ENCODE data around the gene LCN9.

The LCN9 gene

DNA sequence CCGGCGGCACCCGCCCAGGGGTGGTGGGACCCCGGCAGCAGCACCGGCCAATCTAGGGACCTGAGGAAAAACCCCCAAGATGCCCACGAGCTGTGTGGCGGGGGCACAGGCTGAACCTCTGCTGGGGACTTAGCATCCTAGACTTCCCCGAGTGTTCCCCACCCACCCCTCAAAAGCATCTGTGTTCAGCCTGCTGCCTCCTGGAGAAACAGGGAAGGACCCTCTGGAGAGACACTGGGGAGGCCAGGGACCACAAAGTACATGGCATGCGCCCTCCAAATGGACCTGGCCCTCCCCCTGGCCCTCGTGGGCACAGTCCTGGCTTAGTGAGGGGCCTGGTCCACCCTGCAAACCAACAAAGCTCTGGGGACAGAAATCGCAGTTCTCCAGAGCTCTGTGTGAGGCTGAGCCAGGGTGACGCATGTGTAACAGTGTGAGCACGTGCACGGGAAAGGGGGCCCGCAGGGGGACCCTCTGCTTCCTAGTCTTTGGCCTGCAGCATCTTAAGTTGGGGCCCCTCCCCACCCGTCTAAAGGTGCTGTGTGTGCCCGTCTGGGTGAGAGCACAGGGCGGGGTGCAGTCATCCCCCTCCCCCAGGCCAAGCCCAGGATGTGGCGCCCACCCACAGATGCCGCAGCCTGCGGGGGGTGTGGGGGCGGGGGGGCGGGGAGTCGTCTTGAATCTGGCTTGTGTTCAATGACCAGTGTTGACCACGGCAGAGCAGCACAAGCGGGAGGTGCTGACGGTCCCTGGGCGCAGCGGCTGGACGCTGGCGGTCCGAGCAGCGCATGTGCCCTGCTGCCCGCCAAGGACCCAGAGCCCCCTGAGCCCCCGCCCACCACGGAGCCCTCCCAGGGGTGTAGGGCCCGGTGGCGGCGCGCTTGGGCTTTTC, 38.2 kb downstream of the LCN9 start:
- peak in 1 of 2 experiments; percentile 32 for DNase-seq

- peak; percentile 31 to 62 for DNase-seq
These were observed 39.0 kb downstream of the LCN9 start, which contains the start of gene KCNT1 for GRCh38 chr9:135701959-135702721. Gene KCNT1 (plus strand): TSS chr9:135702185. CDS start chr9:135702259, 74 bp downstream.

- DNase-seq, result no peak
These were observed 40.6 kb downstream of the LCN9 start for GRCh38 chr9:135703726-135704125.

DNA sequence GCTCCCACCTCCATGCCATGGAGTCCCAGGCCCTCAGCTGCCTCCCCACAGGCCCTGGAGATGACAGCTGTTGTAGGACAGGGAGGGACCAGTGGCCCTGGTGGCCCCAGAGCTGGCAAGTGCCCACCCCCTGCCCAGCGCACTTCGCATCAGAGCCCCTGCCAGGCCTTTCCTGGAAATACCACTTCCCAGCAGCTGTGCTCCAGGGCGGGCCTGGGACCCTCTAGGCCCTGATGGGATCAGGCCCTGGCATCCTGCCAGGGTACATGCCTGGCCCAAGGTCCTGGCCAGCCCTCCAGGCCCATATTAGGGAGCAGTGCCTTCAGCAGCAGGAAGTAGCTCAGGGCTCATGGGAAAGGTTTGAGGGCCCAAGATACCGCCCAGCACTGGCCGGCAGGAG, 41.4 kb downstream of the LCN9 start:
- no peak for DNase-seq

- DNase-seq, result no peak
These were observed 42.3 kb downstream of the LCN9 start for GRCh38 chr9:135705376-135705775.

DNA sequence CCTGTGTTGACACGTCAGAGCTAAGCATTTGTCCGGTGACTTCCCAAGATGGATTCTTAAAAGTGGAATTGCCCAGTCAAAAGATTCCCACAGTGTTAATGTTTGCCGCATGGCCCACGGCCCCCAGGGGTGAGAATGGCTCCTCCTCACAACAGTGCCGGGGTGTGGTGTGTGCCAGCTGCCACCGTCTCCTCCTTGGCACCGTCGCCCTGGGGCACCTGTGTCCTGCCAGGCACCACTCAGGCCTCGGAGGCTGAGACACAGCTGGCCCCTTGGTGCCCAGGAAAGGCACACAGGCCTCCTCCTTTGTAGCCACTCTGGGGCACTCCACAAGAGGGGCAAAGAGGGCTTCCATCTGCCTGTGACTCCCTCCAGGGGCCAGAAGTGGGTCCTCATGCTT, 43.2 kb downstream of the LCN9 start:
- DNase-seq, result no peak

DNA sequence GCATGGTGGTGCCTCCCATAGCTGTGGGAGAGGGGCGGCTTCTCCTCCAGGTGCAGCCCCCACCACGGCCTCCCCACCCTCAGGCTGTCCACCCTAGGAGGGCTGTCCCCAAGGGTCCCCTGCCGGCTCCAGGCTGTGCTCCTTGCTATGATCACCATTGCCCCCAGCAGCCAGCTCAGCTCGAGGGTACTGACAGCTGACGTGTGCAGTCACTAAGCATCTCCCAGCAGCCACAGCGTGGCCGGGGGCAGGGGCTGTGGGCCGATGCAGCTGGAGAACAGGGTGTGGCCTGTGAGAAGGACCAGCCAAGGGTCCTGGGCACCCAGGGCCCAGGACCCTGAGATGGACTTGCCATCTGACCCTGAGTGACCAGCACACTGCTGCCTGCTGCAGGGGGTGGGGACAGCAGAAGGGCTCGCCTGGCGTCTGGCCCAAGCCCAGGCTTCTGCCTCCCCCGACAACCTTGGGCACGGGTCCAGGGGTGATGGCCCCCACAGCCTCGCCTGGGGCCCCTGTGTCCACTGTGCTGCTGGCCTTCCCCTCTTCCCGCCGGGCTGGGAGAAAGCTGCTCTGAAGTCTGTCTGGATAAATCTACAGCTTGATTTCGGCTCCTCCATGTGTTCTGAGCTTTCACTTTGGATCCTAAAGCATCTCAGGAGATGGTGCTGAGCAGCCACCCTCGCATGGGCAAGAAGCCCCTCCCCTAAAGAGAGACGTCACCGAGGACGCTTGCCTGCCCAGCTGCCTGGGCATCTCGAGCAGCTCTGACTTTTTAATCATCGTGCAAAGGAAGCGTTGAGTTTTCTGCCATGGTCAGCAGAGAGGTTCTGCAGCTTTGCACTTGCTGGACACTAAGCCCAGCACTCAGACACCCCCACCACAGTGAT, 44.4 kb downstream of the LCN9 start:
- DNase-seq, result no peak

GRCh38 chr9:135708164-135708563, 45.1 kb downstream of the LCN9 start:
- DNase-seq, result no peak

DNA sequence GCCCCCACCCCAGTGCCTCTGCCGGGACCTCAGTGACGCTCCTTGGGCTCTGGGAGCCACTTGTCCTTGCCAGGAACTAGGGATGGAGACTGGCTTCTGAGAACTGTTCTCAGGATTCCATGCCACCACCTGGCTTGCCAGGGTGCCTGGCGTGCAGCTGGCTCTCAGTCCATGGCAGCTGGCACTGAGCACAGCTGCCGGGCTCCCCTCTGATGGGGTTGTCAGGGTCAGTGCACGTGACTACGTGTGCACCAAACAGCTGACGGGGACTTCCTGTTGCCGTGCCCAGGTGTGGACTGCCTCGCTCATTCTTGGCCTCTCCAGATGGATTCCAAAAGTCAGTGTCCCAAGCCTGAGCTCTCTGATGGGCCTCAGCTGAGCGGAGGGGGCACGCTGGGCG, 48.3 kb downstream of the LCN9 start:
- no peak for DNase-seq

DNA sequence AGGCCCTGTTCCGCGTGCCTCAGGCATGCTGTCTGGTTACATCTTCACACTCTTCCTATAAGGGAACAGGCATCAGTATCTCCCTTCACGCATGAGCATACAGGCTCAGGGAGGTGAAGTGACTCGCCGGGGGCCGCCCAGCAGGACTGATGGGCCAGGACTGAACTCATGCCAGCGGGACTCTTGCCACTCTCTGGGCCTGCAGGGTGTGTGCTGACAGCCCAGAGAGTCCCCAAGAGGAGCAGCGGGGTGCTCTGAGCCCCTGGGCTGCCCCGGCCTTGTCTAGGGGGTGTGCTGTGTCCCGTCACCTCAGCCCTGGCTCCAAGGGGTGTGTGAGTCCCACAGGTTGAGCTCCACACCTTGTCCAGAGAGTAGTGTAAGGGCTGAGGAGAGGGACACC, 48.8 kb downstream of the LCN9 start:
- no peak for DNase-seq

DNA sequence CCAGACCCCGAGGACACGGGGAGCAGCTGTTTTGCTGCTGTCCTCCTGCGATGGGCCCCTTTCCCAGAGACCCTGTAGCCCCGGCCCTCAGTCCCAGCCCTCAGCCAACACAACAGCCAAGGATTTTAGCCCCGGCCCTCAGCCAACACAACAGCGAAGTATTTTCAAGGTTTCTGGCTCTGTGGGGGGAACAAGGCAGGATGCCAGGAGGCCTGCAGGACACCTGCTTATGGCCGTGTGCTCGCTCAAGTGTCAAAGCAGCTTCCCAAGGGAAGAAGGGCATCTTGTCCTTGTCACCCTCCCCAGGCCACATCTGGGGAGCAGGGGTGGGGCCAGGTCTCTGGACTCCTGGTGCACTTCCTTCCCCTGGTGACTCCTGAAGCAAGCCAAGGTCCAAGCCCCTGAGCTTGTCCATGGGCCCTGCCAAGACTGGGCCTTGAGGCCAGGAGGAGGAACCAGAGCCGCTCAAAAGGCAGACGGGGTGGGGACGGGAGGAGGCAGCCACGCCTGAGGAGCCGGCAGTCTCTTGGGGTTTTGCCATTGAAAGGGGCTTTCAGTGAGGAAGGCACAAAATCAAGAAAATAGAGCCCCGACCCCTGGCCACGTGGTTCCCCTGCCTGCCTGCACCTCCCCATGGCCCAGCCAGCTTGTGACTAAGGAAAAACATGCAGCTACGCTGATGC, 49.6 kb downstream of the LCN9 start:
- no peak for DNase-seq

DNA sequence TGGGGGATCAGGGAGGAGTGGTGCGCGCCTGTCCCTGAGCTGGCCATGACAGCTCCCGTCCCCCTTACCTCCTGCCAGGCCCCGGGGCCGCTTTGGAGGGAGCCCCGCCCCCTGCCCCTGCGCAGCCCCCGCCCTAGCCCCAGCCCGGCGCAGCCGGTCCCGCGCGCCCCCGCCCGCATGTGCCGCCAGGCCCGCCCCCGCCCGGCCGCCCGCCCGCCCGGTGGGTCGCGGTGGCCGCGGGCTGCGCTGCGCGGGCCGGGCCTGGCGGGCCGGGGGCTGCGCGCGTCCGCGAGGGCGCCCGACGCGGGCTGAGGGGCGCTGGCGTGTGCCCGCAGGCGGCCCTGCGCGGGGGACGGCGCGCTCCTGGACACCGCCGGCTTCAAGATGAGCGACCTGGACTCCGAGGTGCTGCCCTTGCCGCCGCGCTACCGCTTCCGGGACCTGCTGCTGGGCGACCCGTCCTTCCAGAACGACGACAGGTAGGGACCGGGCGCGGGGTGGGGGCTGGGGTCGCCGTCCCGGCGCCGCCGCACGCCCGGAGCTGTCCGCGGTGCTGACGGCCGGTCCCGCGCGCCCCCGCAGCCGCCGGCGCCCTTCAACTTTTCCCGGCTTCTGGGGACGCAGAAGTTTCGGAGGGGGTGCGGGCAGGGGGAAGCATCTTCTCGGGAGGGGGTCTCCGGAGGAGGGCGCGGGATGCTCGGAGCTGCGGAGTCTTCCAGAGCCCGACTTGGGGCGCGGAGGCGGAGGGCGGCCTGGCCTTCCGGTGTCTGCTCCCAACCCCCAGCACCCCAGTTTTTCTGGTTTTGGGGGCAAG, 51.3 kb downstream of the LCN9 start:
- DNase-seq, result no peak

DNA sequence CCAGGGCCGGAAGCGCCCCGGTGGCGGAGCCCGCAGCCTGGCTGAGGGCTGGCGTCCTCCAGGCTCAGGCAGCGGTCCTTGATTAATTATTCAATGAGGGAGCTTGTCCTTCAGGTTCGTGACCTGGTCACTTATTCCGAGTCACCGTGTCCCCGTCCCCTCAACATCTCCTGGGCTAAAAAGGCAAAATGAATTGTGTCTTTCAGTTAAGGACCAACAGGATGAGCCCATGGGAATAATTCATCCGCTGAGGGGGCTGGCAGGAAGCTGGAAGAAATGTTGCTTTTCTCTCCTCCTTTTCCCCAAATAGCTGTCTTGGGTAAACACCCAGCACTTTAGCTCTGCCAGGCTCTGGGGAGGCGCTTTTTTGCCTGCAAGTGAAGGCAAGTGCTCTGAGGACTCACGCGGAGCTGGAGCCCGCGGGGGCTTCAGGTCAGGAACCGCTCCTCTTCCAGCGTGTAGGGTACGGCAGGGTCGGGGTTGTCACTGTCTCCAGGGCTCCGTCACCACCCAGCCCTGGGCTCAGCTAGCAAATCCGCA, 52.0 kb downstream of the LCN9 start:
- no peak for DNase-seq

GRCh38 chr9:135716045-135716444, 52.9 kb downstream of the LCN9 start:
- no peak for DNase-seq
